ENCODE measurements around the gene ING3. TPM values are rescaled to one million over a fixed set of nuclear protein-coding genes. Genes with fewer than 3 reads are reported as not detected.

ING3 gene
- total RNA-seq, 1 experiment from 2014 or later: 23.1 TPM

- Histone ChIP-seq H3K9me3 (ENCODE audit: control insufficient read depth, low read depth, low read length) (no peaks in the 10 kb centered on the region), H2AK5ac (ENCODE audit: insufficient read length, low read length) (no peak overlapping the region), H3K79me1 (ENCODE audit: insufficient read depth, low read depth, low read length, poor library complexity, severe bottlenecking) (peaks cover 3% of the 10 kb centered on the region), H3K9ac (ENCODE audit: extremely low read depth, insufficient read length, low read length) (no peak overlapping the region), H2BK5ac (ENCODE audit: insufficient read length, low read length) (no peak overlapping the region), H3K4me2 (ENCODE audit: insufficient read depth, insufficient read length, low read length) (no peak overlapping the region), H2AFZ (ENCODE audit: low read length) (no peak overlapping the region), H3K27ac (ENCODE audit: insufficient read length, low read depth, low read length) (no peak overlapping the region), H3T11ph (ENCODE audit: low read length) (no peak overlapping the region), H3K14ac (ENCODE audit: insufficient read depth, low read length) (no peak overlapping the region), H2BK15ac (ENCODE audit: low read depth, low read length) (no peak overlapping the region), H2BK12ac (ENCODE audit: insufficient read length, low read depth, low read length) (no peak overlapping the region), H4K8ac (replicated peaks; ENCODE audit: insufficient read length, low read depth, low read length) (no peak overlapping the region), H3K23me2 (ENCODE audit: insufficient read length, low read depth, low read length, poor library complexity, severe bottlenecking) (peaks cover 4% of the 10 kb centered on the region), H4K5ac (ENCODE audit: insufficient read length, low read depth, low read length) (no peak overlapping the region), H3K56ac (ENCODE audit: insufficient read length, low read depth, low read length) (no peak overlapping the region), H3K18ac (ENCODE audit: insufficient read length, low read depth, low read length) (no peak overlapping the region), H3K27me3 (ENCODE audit: insufficient read depth, low read length) (no peaks in the 10 kb centered on the region), H3K79me2 (ENCODE audit: insufficient read depth, low read length) (0 out of 2 replicates have a peak, but pooled peaks cover 2% of the 10 kb centered on the region), H3K4ac (ENCODE audit: low read depth, low read length) (no peak overlapping the region), H2BK20ac (ENCODE audit: low read depth, low read length, poor library complexity, severe bottlenecking) (no peak overlapping the region), H3K4me1 (ENCODE audit: insufficient read depth, low read length) (peaks cover 3% of the 10 kb centered on the region; the same call in 1 of the 2 replicates), H4K20me1 (ENCODE audit: control insufficient read depth, insufficient read depth, insufficient read length) (no peaks in the 10 kb centered on the region), H2BK120ac (ENCODE audit: low read depth, low read length, poor library complexity, severe bottlenecking) (no peak overlapping the region), H3K23ac (ENCODE audit: insufficient read length, low read depth, low read length) (no peak overlapping the region), H4K91ac (ENCODE audit: insufficient read length, low read depth, low read length) (no peak overlapping the region)
- Mint-ChIP-seq H3K9me3 (no peaks in the 10 kb centered on the region), H3K4me3 (no peak overlapping the region), H3K27me3 (ENCODE audit: low read depth) (no peaks in the 10 kb centered on the region), H3K36me3 (ENCODE audit: insufficient read depth in 1 of 3, low read depth in 3 of 3) (peaks cover 12 to 47% (median 35%) of the 10 kb centered on the region in 3 experiments), H3K27ac (no peak overlapping the region), H3K4me1 (peaks cover 15 to 24% of the 10 kb centered on the region in 2 experiments)
- no peak for TF ChIP-seq CTCF (conservative IDR thresholded peaks at IDR 0.05)
- no CpG with 5 or more reads among the region's 3 CpGs for WGBS (ENCODE audit: extremely low coverage, insufficient read length, low lambda C conversion rate)
- no peak for DNase-seq
Measured at GRCh38 chr7:120955577-120956149, 5.1 kb downstream of the ING3 start.
